ENCODE data around the gene KCNA2. TPM values are rescaled to one million over a fixed set of nuclear protein-coding genes. Genes with fewer than 3 reads are reported as not detected.

KCNA2 gene
- total and polyA plus RNA-seq, 2 donors (not counting 1 experiment from before 2014, with no cell fraction given): 0.17 TPM; not detected in 1

DNA sequence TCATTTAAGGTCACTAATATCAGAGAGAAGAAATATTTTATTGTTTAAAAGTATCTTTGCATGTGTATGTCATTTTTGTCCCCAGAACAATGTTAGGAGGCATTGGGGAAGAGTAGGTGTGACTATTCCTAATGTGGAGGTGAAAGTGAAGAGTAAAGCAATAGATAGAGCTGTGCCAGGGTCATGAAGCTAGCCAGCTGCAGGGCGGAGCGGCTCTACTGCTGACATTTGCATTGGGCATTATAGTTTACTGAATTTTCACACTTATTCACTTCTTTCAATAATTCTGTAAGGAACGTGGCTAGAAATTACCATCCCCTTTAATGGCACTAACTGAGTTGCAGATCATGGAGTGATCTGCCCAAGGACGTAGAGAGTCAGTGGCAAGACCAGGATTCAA, 35.3 kb downstream of the KCNA2 start:
- no peak overlapping the region for H3K27ac ChIP-seq (ENCODE audit: insufficient read depth, low read length)

DNA sequence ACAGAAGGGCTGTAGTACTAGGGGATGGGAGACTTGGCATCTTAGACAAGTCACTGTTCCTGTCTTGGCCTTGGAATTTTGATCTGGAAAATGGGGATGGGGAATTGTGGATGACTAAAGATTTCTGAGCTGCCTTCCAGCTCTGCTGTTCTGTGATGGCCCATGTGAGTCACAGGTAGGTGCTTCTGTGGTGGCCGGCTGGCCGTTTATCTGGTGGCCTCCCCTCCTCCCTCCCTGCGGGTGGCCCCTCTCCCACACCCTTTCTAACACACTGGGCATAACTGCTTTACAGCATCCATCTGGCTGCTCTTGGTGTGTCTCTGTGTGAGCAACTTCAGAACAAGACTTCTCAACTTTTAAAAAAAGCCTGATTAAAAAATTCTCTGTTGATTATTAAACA, 35.9 kb downstream of the KCNA2 start:
- Histone ChIP-seq H3K4me2 (ENCODE audit: extremely low read depth, insufficient read depth, low read length) (no peak overlapping the region), H3K9me3 (ENCODE audit: control insufficient read depth, insufficient read depth, low read depth, low read length) (no peaks in the 10 kb centered on the region), H3K27me3 (ENCODE audit: control insufficient read depth, insufficient read depth, low read length) (peaks cover 2% of the 10 kb centered on the region), H3K4me3 (replicated peaks in 1 of 4; ENCODE audit: control extremely low read depth in 1 of 4, insufficient read depth in 1 of 4, low read depth in 3 of 4, low read length in 4 of 4) (no peak overlapping the region), H2AFZ (ENCODE audit: low read length) (no peak overlapping the region), H3K79me2 (ENCODE audit: control insufficient read depth, insufficient read depth, low read length) (no peaks in the 10 kb centered on the region), H3K4me1 (ENCODE audit: control insufficient read depth, extremely low read depth, insufficient read depth, low read length) (no peaks in the 10 kb centered on the region), H3K36me3 (ENCODE audit: control insufficient read depth, insufficient read depth, low read length) (no peaks in the 10 kb centered on the region), H3K27ac (ENCODE audit: insufficient read depth, low read length) (no peak overlapping the region), H3K9ac (ENCODE audit: insufficient read depth, low read length) (no peak overlapping the region), H4K20me1 (ENCODE audit: control insufficient read depth, extremely low read depth, insufficient read depth, low read length) (no peaks in the 10 kb centered on the region)
- TF ChIP-seq, protein P1, sequence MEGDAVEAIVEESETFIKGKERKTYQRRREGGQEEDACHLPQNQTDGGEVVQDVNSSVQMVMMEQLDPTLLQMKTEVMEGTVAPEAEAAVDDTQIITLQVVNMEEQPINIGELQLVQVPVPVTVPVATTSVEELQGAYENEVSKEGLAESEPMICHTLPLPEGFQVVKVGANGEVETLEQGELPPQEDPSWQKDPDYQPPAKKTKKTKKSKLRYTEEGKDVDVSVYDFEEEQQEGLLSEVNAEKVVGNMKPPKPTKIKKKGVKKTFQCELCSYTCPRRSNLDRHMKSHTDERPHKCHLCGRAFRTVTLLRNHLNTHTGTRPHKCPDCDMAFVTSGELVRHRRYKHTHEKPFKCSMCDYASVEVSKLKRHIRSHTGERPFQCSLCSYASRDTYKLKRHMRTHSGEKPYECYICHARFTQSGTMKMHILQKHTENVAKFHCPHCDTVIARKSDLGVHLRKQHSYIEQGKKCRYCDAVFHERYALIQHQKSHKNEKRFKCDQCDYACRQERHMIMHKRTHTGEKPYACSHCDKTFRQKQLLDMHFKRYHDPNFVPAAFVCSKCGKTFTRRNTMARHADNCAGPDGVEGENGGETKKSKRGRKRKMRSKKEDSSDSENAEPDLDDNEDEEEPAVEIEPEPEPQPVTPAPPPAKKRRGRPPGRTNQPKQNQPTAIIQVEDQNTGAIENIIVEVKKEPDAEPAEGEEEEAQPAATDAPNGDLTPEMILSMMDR (conservative IDR thresholded peaks at IDR 0.05 in 1 of 2, IDR thresholded peaks at IDR 0.05 in 1 of 2; ENCODE audit: low read depth in 1 of 2, low read length in 2 of 2): no peak
- no peak for TF ChIP-seq EZH2 (IDR thresholded peaks at IDR 0.05; ENCODE audit: low read length, missing control alignments)
- no peak for DNase-seq (ENCODE audit: low read depth in 2 of 2)

More for the DNA sequence above, 35.3 kb downstream of the KCNA2 start:
- no peak for DNase-seq (ENCODE audit: low read depth in 2 of 2)
- no peak overlapping the region for H3K4me3 ChIP-seq (replicated peaks in 1 of 4; ENCODE audit: control extremely low read depth in 1 of 4, insufficient read depth in 1 of 4, low read depth in 3 of 4, low read length in 4 of 4)
- peaks cover 2% of the 10 kb centered on the region for H3K27me3 ChIP-seq (ENCODE audit: control insufficient read depth, insufficient read depth, low read length)
- no peak overlapping the region for H2AFZ ChIP-seq (ENCODE audit: low read length)
- no peaks in the 10 kb centered on the region for H3K79me2 ChIP-seq (ENCODE audit: control insufficient read depth, insufficient read depth, low read length)
- H3K9me3 ChIP-seq (ENCODE audit: control insufficient read depth, insufficient read depth, low read depth, low read length): no peaks in the 10 kb centered on the region
- no peak overlapping the region for H3K4me2 ChIP-seq (ENCODE audit: extremely low read depth, insufficient read depth, low read length)
- no peaks in the 10 kb centered on the region for H3K36me3 ChIP-seq (ENCODE audit: control insufficient read depth, insufficient read depth, low read length)
- H3K4me1 ChIP-seq (ENCODE audit: control insufficient read depth, extremely low read depth, insufficient read depth, low read length): no peaks in the 10 kb centered on the region
- H3K9ac ChIP-seq (ENCODE audit: insufficient read depth, low read length): no peak overlapping the region
- TF ChIP-seq, protein P1 (conservative IDR thresholded peaks at IDR 0.05 in 1 of 2, IDR thresholded peaks at IDR 0.05 in 1 of 2; ENCODE audit: low read depth in 1 of 2, low read length in 2 of 2): no peak
- no peak for TF ChIP-seq EZH2 (IDR thresholded peaks at IDR 0.05; ENCODE audit: low read length, missing control alignments)
- H4K20me1 ChIP-seq (ENCODE audit: control insufficient read depth, extremely low read depth, insufficient read depth, low read length): no peaks in the 10 kb centered on the region

DNA sequence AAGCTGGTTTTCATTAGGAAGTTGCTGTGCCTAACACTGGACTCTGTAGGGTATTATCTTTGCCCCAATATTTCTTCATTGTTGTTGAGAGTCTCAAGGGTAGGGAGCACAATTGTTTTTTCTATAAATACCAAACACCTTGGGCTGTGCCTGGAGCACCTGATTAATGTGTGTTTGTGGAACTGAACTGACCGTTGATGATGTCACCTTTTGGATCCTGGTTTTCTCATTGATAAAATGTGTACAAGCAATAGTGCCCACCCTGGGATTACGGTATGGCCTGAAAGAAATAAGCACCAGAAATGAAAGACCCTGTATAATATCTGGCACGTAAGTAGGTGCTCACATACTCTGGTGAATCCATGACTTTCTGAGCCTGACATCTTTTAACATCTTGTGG, 39.3 kb downstream of the KCNA2 start:
- H3K27me3 ChIP-seq (ENCODE audit: control insufficient read depth, insufficient read depth, low read length): peaks cover 2% of the 10 kb centered on the region
- no peak overlapping the region for H2AFZ ChIP-seq (ENCODE audit: low read length)
- no peak overlapping the region for H3K4me2 ChIP-seq (ENCODE audit: extremely low read depth, insufficient read depth, low read length)
- H3K4me3 ChIP-seq (replicated peaks in 1 of 4; ENCODE audit: control extremely low read depth in 1 of 4, insufficient read depth in 1 of 4, low read depth in 3 of 4, low read length in 4 of 4): no peak overlapping the region
- DNase-seq (ENCODE audit: low read depth in 2 of 2): no peak
- no peak overlapping the region for H3K9ac ChIP-seq (ENCODE audit: insufficient read depth, low read length)
- no peaks in the 10 kb centered on the region for H3K79me2 ChIP-seq (ENCODE audit: control insufficient read depth, insufficient read depth, low read length)
- no peaks in the 10 kb centered on the region for H3K4me1 ChIP-seq (ENCODE audit: control insufficient read depth, extremely low read depth, insufficient read depth, low read length)
- H3K9me3 ChIP-seq (ENCODE audit: control insufficient read depth, insufficient read depth, low read depth, low read length): no peaks in the 10 kb centered on the region
- TF ChIP-seq, protein P1 (conservative IDR thresholded peaks at IDR 0.05 in 1 of 2, IDR thresholded peaks at IDR 0.05 in 1 of 2; ENCODE audit: low read depth in 1 of 2, low read length in 2 of 2): no peak
- no peak for TF ChIP-seq EZH2 (IDR thresholded peaks at IDR 0.05; ENCODE audit: low read length, missing control alignments)
- H3K27ac ChIP-seq (ENCODE audit: insufficient read depth, low read length): no peak overlapping the region
- no peaks in the 10 kb centered on the region for H4K20me1 ChIP-seq (ENCODE audit: control insufficient read depth, extremely low read depth, insufficient read depth, low read length)
- no peaks in the 10 kb centered on the region for H3K36me3 ChIP-seq (ENCODE audit: control insufficient read depth, insufficient read depth, low read length)

Data from fibroblast of lung (primary cell).